ENCODE results near the gene USP28.

Gene USP28

GRCh38 chr11:113859665-113860064 lies 15.7 kb downstream of the USP28 start:
- H3K4me3 ChIP-seq (ENCODE audit: low read depth, low read length): no peak overlapping the region
- DNase-seq (ENCODE audit: low read depth, low spot score): no peak
- in situ Hi-C loops (cut with HindIII; ENCODE audit: low sequenced_read_pairs): no loop called here
- TF ChIP-seq, protein P1, sequence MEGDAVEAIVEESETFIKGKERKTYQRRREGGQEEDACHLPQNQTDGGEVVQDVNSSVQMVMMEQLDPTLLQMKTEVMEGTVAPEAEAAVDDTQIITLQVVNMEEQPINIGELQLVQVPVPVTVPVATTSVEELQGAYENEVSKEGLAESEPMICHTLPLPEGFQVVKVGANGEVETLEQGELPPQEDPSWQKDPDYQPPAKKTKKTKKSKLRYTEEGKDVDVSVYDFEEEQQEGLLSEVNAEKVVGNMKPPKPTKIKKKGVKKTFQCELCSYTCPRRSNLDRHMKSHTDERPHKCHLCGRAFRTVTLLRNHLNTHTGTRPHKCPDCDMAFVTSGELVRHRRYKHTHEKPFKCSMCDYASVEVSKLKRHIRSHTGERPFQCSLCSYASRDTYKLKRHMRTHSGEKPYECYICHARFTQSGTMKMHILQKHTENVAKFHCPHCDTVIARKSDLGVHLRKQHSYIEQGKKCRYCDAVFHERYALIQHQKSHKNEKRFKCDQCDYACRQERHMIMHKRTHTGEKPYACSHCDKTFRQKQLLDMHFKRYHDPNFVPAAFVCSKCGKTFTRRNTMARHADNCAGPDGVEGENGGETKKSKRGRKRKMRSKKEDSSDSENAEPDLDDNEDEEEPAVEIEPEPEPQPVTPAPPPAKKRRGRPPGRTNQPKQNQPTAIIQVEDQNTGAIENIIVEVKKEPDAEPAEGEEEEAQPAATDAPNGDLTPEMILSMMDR (IDR thresholded peaks at IDR 0.05; ENCODE audit: low read depth, low read length): no peak

DNA sequence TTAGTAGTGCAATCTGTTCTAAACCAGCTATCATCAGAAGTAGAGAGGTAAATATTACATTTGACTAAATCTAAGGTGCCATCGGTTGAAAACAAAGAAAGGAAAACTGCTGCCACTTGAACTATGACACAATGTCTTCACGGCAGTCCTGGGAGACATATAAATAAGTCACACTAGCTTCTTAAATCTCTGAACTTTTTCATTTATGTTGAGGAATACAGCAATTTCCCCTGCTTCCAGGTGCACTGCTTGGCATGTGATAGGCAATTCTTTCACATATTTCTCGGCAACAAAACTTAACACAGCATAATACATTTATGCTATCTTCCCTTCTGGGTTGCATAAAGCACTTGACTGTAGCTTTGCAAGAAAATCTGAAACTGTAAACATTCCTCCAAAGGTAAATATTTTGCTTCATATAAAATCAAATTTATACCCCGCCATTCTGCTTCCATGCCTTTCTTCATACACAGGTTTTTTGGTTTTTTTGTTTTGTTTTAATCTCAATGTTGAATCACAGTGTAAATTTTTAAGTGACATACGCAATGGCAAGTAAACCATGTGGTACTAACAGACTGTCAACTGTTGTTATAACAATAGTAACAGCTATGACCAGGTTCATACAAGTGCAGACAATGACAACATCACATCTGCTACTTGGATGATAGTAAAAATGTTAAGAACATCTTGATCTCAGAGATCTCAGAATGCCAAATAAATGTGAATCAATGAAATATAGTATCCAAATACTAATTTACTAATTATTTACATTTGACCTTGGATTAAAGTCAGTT lies 18.2 kb downstream of the USP28 start:
- H3K4me3 ChIP-seq (ENCODE audit: low read depth, low read length): no peak overlapping the region
- in situ Hi-C loops (cut with HindIII; ENCODE audit: low sequenced_read_pairs): no loop called here
- TF ChIP-seq, protein P1 (IDR thresholded peaks at IDR 0.05; ENCODE audit: low read depth, low read length): no peak
- DNase-seq (ENCODE audit: low read depth, low spot score): no peak

GRCh38 chr11:113855803-113856202 lies 19.6 kb downstream of the USP28 start:
- TF ChIP-seq, protein P1 (IDR thresholded peaks at IDR 0.05; ENCODE audit: low read depth, low read length): no peak
- in situ Hi-C loops (cut with HindIII; ENCODE audit: low sequenced_read_pairs): no loop called here
- no peak for DNase-seq (ENCODE audit: low read depth, low spot score)
- H3K4me3 ChIP-seq (ENCODE audit: low read depth, low read length): no peak overlapping the region

DNA sequence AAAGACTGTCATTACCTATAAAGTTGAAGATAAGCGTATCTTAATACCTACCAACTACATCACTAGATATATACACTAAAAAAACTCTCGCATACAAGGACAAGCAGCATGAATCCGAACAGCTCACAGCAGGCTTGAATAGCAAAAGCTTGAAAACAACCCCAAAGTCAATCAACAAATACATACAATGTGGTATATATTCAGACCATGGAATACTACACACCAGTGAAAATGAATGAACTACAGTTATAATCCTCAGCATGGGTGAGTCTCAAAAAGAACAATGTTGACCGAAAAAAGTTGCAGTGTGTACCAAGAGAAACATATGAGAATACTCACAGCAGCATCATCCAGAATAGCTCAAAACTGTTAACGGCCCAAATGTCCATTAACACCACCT lies 25.2 kb downstream of the USP28 start:
- TF ChIP-seq, protein P1 (IDR thresholded peaks at IDR 0.05; ENCODE audit: low read depth, low read length): no peak
- DNase-seq (ENCODE audit: low read depth, low spot score): no peak
- in situ Hi-C loops (cut with HindIII; ENCODE audit: low sequenced_read_pairs): no loop called here
- no peak overlapping the region for H3K4me3 ChIP-seq (ENCODE audit: low read depth, low read length)

DNA sequence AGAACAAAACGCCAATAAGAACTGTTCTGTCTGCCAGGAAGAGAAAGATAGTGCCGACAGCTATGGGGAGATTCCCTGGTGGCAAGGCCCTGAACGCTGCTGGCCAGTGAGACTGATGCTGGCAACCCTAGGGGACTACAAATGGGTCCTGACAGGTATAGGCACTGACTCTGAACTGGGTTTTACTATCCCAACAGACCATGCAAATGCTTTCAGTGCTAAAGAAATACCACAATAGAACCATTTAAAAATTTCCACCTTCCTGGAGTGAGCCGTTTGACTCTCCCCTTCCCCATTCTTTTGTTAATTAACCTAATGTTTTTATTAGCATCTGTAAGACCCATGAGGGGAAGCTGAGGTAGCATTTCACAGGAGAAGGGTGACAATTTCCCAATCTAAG lies 25.7 kb downstream of the USP28 start:
- DNase-seq (ENCODE audit: low read depth, low spot score): no peak
- no peak overlapping the region for H3K4me3 ChIP-seq (ENCODE audit: low read depth, low read length)
- TF ChIP-seq, protein P1 (IDR thresholded peaks at IDR 0.05; ENCODE audit: low read depth, low read length): no peak
- in situ Hi-C loops (cut with HindIII; ENCODE audit: low sequenced_read_pairs): no loop called here

DNA sequence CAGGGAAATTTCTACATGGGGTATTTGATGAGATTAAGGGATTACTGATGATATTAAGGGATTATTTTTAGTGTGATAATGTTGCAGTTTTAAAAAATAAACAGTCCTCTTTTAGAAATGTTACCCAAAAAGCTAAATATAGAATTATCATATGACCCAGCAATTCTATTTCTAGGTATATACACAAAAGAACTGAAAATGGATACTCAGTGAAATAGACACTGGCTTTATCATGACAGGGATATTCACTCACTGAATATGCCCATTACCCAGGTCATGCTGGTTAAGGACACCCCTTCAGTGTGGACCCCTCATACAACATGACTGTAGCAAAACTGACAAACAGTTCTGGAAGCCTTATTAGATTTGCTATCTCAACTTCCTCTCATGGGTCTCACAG lies 27.8 kb downstream of the USP28 start:
- no peak overlapping the region for H3K4me3 ChIP-seq (ENCODE audit: low read depth, low read length)
- no peak for DNase-seq (ENCODE audit: low read depth, low spot score)
- in situ Hi-C loops (cut with HindIII; ENCODE audit: low sequenced_read_pairs): no loop called here
- TF ChIP-seq, protein P1 (IDR thresholded peaks at IDR 0.05; ENCODE audit: low read depth, low read length): no peak

All from astrocyte of the spinal cord (primary cell).